IMR-90 (cell line): ENCODE data around the gene CD207. TPM values are rescaled to one million over a fixed set of nuclear protein-coding genes. Genes with fewer than 3 reads are reported as not detected.

Experiments used
- ATAC-seq: fragments of 200-7000 bp; cut with Tn5 transposase; 2 replicates; pipeline ENCODE4 v1.9.1; 2020; ENCODE audit warnings: low read depth, mild to moderate bottlenecking, moderate library complexity
- BruUV-seq: library from RNA; stranded (reverse); fragments of 400-500 nt; replicated peaks from 2 replicates; lab custom pipeline; 2021; lab: Mats Ljungman, UMichigan
- CTCF ChIA-PET: fragments of 300-600 bp; formaldehyde crosslinking; extraction: SDS; loops from one replicate; lab custom pipeline; 2021; ENCODE audit warnings: antibody characterized with exemption; lab: Yijun Ruan, JAX
- POLR2A ChIA-PET: fragments of 300-600 bp; sonication (Branson Sonifier 250); formaldehyde crosslinking; loops from one replicate; lab custom pipeline; 2022; ENCODE audit warnings: antibody characterized with exemption; ENCODE audit not compliant: unreplicated experiment; lab: Charles Lee
- DNase-seq: peaks from one replicate; pipeline ENCODE4 v3.0.0; 2013
- H2AFZ ChIP-seq: replicated peaks from 2 replicates; pipeline ENCODE3; 2013; ENCODE audit warnings: low read length, mild to moderate bottlenecking; ENCODE audit not compliant: poor library complexity
- H2AK5ac ChIP-seq: 2 replicates; pipeline ENCODE4 v1.6.1; 2013; ENCODE audit warnings: low read depth, low read length, inconsistent platforms
- H2AK9ac ChIP-seq: replicated peaks from 2 replicates; pipeline ENCODE3; 2013; ENCODE audit warnings: mild to moderate bottlenecking, low read depth, low read length, moderate library complexity; ENCODE audit not compliant: poor library complexity
- H2BK120ac ChIP-seq: 2 replicates; pipeline ENCODE4 v1.6.1; 2013; ENCODE audit warnings: low read depth, low read length, inconsistent platforms
- H2BK15ac ChIP-seq: 3 replicates; pipeline ENCODE4 v1.6.1; 2013; ENCODE audit warnings: low read depth, low read length, inconsistent platforms
- H2BK20ac ChIP-seq: 2 replicates; pipeline ENCODE4 v1.6.1; 2013; ENCODE audit warnings: low read depth, mild to moderate bottlenecking, inconsistent platforms, low read length, moderate library complexity
- H2BK5ac ChIP-seq: 2 replicates; pipeline ENCODE4 v1.6.1; 2013; ENCODE audit warnings: mild to moderate bottlenecking, low read depth, low read length, inconsistent platforms; ENCODE audit not compliant: poor library complexity, severe bottlenecking
- H3K14ac ChIP-seq: replicated peaks from 2 replicates; pipeline ENCODE4 v1.6.1; 2013; ENCODE audit warnings: low read depth, low read length, inconsistent platforms
- H3K18ac ChIP-seq: 2 replicates; pipeline ENCODE4 v1.6.1; 2013; ENCODE audit warnings: low read depth, low read length, control low read depth
- H3K23ac ChIP-seq: 2 replicates; pipeline ENCODE4 v1.6.1; 2013; ENCODE audit warnings: low read depth, low read length, inconsistent platforms
- H3K27ac ChIP-seq: 2 replicates; pipeline ENCODE4 v1.5.1; 2013; ENCODE audit warnings: mild to moderate bottlenecking, control low read depth, low read length; ENCODE audit not compliant: insufficient read depth
- H3K27me3 ChIP-seq: 2 replicates; pipeline ENCODE4 v1.6.1; 2013; ENCODE audit warnings: low read length; ENCODE audit not compliant: control insufficient read depth, insufficient read depth
- H3K36me3 ChIP-seq: 2 replicates; pipeline ENCODE4 v1.6.1; 2013; ENCODE audit warnings: low read length, mixed read lengths; ENCODE audit not compliant: control insufficient read depth, insufficient read depth
- H3K4ac ChIP-seq: 2 replicates; pipeline ENCODE4 v1.6.1; 2013; ENCODE audit warnings: low read depth, low read length, inconsistent platforms
- H3K4me1 ChIP-seq: 2 replicates; pipeline ENCODE4 v1.6.1; 2013; ENCODE audit warnings: low read length, mixed read lengths; ENCODE audit not compliant: control insufficient read depth, insufficient read depth
- H3K4me2 ChIP-seq: 2 replicates; pipeline ENCODE4 v1.6.1; 2013; ENCODE audit warnings: low read depth, mild to moderate bottlenecking, control low read depth, low read length, moderate library complexity
- H3K4me3 ChIP-seq: 2 replicates; pipeline ENCODE4 v1.5.1; 2013; ENCODE audit warnings: low read depth, mild to moderate bottlenecking, control low read depth, low read length, moderate library complexity; ENCODE audit not compliant: insufficient read depth
- H3K56ac ChIP-seq: 2 replicates; pipeline ENCODE4 v1.6.1; 2013; ENCODE audit warnings: low read length, inconsistent platforms; ENCODE audit not compliant: insufficient read depth; ENCODE audit errors: extremely low read depth
- H3K79me1 ChIP-seq, 2 experiments: 2 replicates each; pipeline ENCODE4 v1.6.1; 2013; ENCODE audit warnings: low read length in 2 of 2, inconsistent platforms in 1 of 2, low read depth in 1 of 2
- H3K9ac ChIP-seq: 2 replicates; pipeline ENCODE4 v1.6.1; 2013; ENCODE audit warnings: low read depth, low read length, control low read depth
- H3K9me1 ChIP-seq: 2 replicates; pipeline ENCODE4 v1.6.1; 2013; ENCODE audit warnings: low read length, inconsistent platforms; ENCODE audit not compliant: insufficient read depth
- H3K9me3 ChIP-seq: 2 replicates; pipeline ENCODE4 v1.6.1; 2013; ENCODE audit warnings: low read length; ENCODE audit not compliant: control insufficient read depth, insufficient read depth
- H4K20me1 ChIP-seq: 2 replicates; pipeline ENCODE4 v1.6.1; 2013; ENCODE audit warnings: low read length, inconsistent platforms; ENCODE audit not compliant: insufficient read depth
- H4K5ac ChIP-seq: 2 replicates; pipeline ENCODE4 v1.6.1; 2013; ENCODE audit warnings: mild to moderate bottlenecking, low read depth, low read length, control low read depth
- H4K8ac ChIP-seq, 2 experiments: 2 replicates each; pipeline ENCODE4 v1.6.1; 2013; ENCODE audit warnings: low read depth in 2 of 2, low read length in 2 of 2, control low read depth in 1 of 2, inconsistent platforms in 1 of 2
- H4K91ac ChIP-seq: 2 replicates; pipeline ENCODE4 v1.6.1; 2013; ENCODE audit warnings: low read depth, low read length, inconsistent platforms; ENCODE audit not compliant: insufficient read depth
- CEBPB ChIP-seq: IDR thresholded peaks from 2 replicates; pipeline ENCODE4 v1.6.1; 2012; ENCODE audit warnings: low read depth, low read length, improper control_type of control experiment
- MAFK ChIP-seq: IDR thresholded peaks from 2 replicates; pipeline ENCODE4 v1.6.1; 2012; ENCODE audit warnings: low read depth, low read length, improper control_type of control experiment
- NFE2L2 ChIP-seq: fragments of 150-350 bp; IDR thresholded peaks from 2 replicates; pipeline ENCODE4 v1.6.1; 2016; ENCODE audit warnings: low read depth, mild to moderate bottlenecking, low read length
- POLR2A ChIP-seq: IDR thresholded peaks from 2 replicates; pipeline ENCODE4 v1.6.1; 2012; ENCODE audit warnings: mild to moderate bottlenecking, low read depth, low read length
- WGBS, 2 experiments: methylation state at CpG; one replicate each; pipeline versions ENCODE4 v1.1.5 to v1.1.7; 2013; ENCODE audit warnings: missing lambda C conversion rate in 2 of 2; ENCODE audit not compliant: insufficient read length in 1 of 2; ENCODE audit errors: extremely low coverage in 2 of 2; 5-methylcytosine and 5-hydroxymethylcytosine counted together
- dilution Hi-C: fragments of 300-500 bp; cut with HindIII; formaldehyde crosslinking; loops from one replicate; pipeline ENCODE4 v1.14.3; 2018; ENCODE audit warnings: low sequenced_read_pairs; ENCODE audit not compliant: unreplicated experiment
- in situ Hi-C: fragments of 300-500 bp; cut with MboI; formaldehyde crosslinking; loops from 3 replicates; pipeline ENCODE4 v1.14.3; 2019; ENCODE audit warnings: low sequenced_read_pairs, inconsistent platforms, mixed read lengths
- intact Hi-C: fragments of 100-400 bp; cut with micrococcal nuclease; formaldehyde crosslinking; loops from 2 replicates; pipeline ENCODE4 v1.10.0; 2022
- polyA plus RNA-seq, 3 experiments: library from polyadenylated mRNA; depleted of rRNA; stranded (reverse); fragments of >200 nt; gene quantifications; 2 replicates each; pipeline ENCODE4 v1.2.3, GENCODE V29; 2012; ENCODE audit warnings: low replicate concordance in 1 of 3
- total RNA-seq: library from RNA; depleted of rRNA; stranded (reverse); fragments of >200 nt; gene quantifications from 2 replicates; pipeline ENCODE4 v1.2.3, GENCODE V29; 2012

CD207 gene
- total and polyA plus RNA-seq, 2 of the 4 experiments (the other 2 are of a cell fraction), result not detected

- H2AK5ac ChIP-seq, result no peak overlapping the region
- whole genome bisulfite sequencing, 2 experiments, result no CpG with 5 or more reads among the region's 2 CpGs
- no peak overlapping the region for H3K56ac ChIP-seq
- no peak overlapping the region for H3K18ac ChIP-seq
- no peak overlapping the region for H3K4me3 ChIP-seq
- no peaks in the 10 kb centered on the region for H3K4me1 ChIP-seq
- H3K14ac ChIP-seq, result no peak overlapping the region
- H4K91ac ChIP-seq, result no peak overlapping the region
- H2BK20ac ChIP-seq, result no peak overlapping the region
- no peak overlapping the region for H2BK5ac ChIP-seq
- ATAC-seq, result no peak
- H3K27ac ChIP-seq, result no peak overlapping the region
- dilution Hi-C loops, result no loop called here
- H3K27me3 ChIP-seq, result peaks cover 12% of the 10 kb centered on the region
- no peaks in the 10 kb centered on the region for H3K9me1 ChIP-seq
- no peak overlapping the region for H2AFZ ChIP-seq
- intact Hi-C loops, result no loop called here
- H2AK9ac ChIP-seq, result no peak overlapping the region
- H3K23ac ChIP-seq, result no peak overlapping the region
- no peaks in the 10 kb centered on the region for H3K79me1 ChIP-seq
- no peak overlapping the region for H3K4me2 ChIP-seq
- POLR2A ChIA-PET, result no interaction called here
- DNase-seq, result no peak
- BruUV-seq, result no TSS peak
- in situ Hi-C loops, result no loop called here
- H3K36me3 ChIP-seq, result no peaks in the 10 kb centered on the region
- H4K5ac ChIP-seq, result no peak overlapping the region
- H2BK120ac ChIP-seq, result no peak overlapping the region
- no peaks in the 10 kb centered on the region for H4K20me1 ChIP-seq
- H3K9ac ChIP-seq, result no peak overlapping the region
- no peak overlapping the region for H4K8ac ChIP-seq
- CTCF ChIA-PET, result no interaction called here
- no peak overlapping the region for H3K4ac ChIP-seq
- H3K9me3 ChIP-seq, result no peaks in the 10 kb centered on the region
- no peak for TF ChIP-seq POLR2A
- TF ChIP-seq MAFK, result no peak
- TF ChIP-seq CEBPB, result no peak
- TF ChIP-seq NFE2L2, result no peak
- no peak overlapping the region for H2BK15ac ChIP-seq
These were observed 1.5 kb downstream of the CD207 start for GRCh38 chr2:70834106-70834505.
